Body of pancreas (tissue), 4 donors: Measurements from ENCODE around the gene DENND11. TPM values are rescaled to one million over a fixed set of nuclear protein-coding genes. Genes with fewer than 3 reads are reported as not detected.

Experiments used
- ATAC-seq: fragments of 150-250 bp; one replicate; pipeline ENCODE4 v1.9.1; 2016
- DNase-seq, 4 donors: peaks; one replicate each; pipeline ENCODE4 v3.0.0-alpha.2; 2019
- H3K27ac ChIP-seq, 4 donors: fragments of 200-600 bp; sonication (generic); 1 replicate in 3 of 4; 2 replicates in 1 of 4; pipeline versions ENCODE4 v1.5.1 to v1.6.1; 2016 to 2019; ENCODE audit warnings: mild to moderate bottlenecking in 1 of 4, mixed read lengths in 1 of 4, moderate library complexity in 1 of 4
- H3K27me3 ChIP-seq, 2 donors: fragments of 200-600 bp; sonication (generic); one replicate each; pipeline ENCODE4 v1.6.0; 2016; ENCODE audit warnings: mild to moderate bottlenecking in 1 of 2
- H3K36me3 ChIP-seq, 2 donors: fragments of 200-600 bp; sonication (generic); replicated peaks in 1 of 2; 2 replicates each; pipeline ENCODE4 v1.5.1; 2016; ENCODE audit warnings: low read depth in 2 of 2; ENCODE audit not compliant: insufficient read depth in 1 of 2
- H3K4me1 ChIP-seq: fragments of 200-600 bp; sonication (generic); one replicate; pipeline ENCODE4 v1.6.0; 2016
- H3K4me3 ChIP-seq, 2 donors: fragments of 200-600 bp; sonication (generic); 1 replicate in 1 of 2; 2 replicates in 1 of 2; pipeline ENCODE4 v1.5.1; 2016 to 2019
- H3K9me3 ChIP-seq, 3 donors: fragments of 200-600 bp; sonication (generic); 1 replicate in 2 of 3; 2 replicates in 1 of 3; pipeline ENCODE4 v1.5.1; 2016
- CTCF ChIP-seq, 7 experiments: fragments of 450-650 bp in 4 of 7; fragments of 200-600 bp in 3 of 7; sonication (generic) in 3 of 7; IDR thresholded peaks; one replicate each; pipeline ENCODE4 v1.5.1; 2016 to 2019; ENCODE audit warnings: antibody characterized with exemption in 7 of 7
- POLR2A ChIP-seq, 3 donors: fragments of 450-650 bp; IDR thresholded peaks; one replicate each; pipeline ENCODE4 v1.6.1; 2016; ENCODE audit warnings: antibody characterized with exemption in 3 of 3, mild to moderate bottlenecking in 2 of 3
- WGBS, 2 donors: methylation state at CpG; one replicate each; pipeline ENCODE4 v1.1.5; 2017; 5-methylcytosine and 5-hydroxymethylcytosine counted together
- intact Hi-C: fragments of 100-400 bp; cut with DNase I; formaldehyde crosslinking; loops from one replicate; pipeline ENCODE4 v1.15.1; 2023
- total RNA-seq, 2 donors: library from RNA; depleted of rRNA; stranded (reverse); fragments of >200 nt; gene quantifications; one replicate each; pipeline ENCODE4 v1.1.0, GENCODE V29; 2016

DENND11 gene
- total RNA-seq, 2 donors from 2014 or later: 17.8 to 31.9 TPM

GRCh38 chr7:141738592-141739013 lies 36.6 kb upstream of the DENND11 start:
- peak overlapping the region in 3 of 4 donors; percentile 66 to 90 (median 88) for H3K27ac ChIP-seq
- intact Hi-C loops: loop anchor here (10.0 kb wide), 1 partner anchor 74 kb away; no protein-coding TSS in a partner anchor
- DNase-seq (no peak), ATAC-seq (no peak)
- H3K36me3 ChIP-seq: peaks cover 6 to 12% of the 10 kb centered on the region in 2 donors
- peaks cover 21% of the 10 kb centered on the region for H3K4me1 ChIP-seq
- WGBS, 2 donors: 1 to 3% methylated on average over 6 of the region's 6 CpGs
- no peaks in the 10 kb centered on the region for H3K9me3 ChIP-seq
- H3K27me3 ChIP-seq: no peaks in the 10 kb centered on the region
- H3K4me3 ChIP-seq: peak overlapping the region; percentile 77 to 91
- TF ChIP-seq POLR2A (IDR thresholded peaks at IDR 0.05) (no peak), CTCF (IDR thresholded peaks at IDR 0.05) (no peak)

GRCh38 chr7:141737836-141738591 lies 36.0 kb upstream of the DENND11 start, which contains the start of gene SSBP1:
Gene SSBP1, plus strand, starts transcription at chr7:141738358. Its CDS starts 809 bp downstream, at chr7:141739167.
- intact Hi-C loops: loop anchor here (10.0 kb wide), 1 partner anchor 73 kb away; no protein-coding TSS in a partner anchor
- DNase-seq (peak; percentile 91 to 95 (median 92)), ATAC-seq (peak; percentile 97)
- peak within 1 kb of the TSS; percentile 77 to 91 for H3K4me3 ChIP-seq
- H3K27ac ChIP-seq: peak within 1 kb of the TSS; percentile 45 to 90 (median 77)
- peak; percentile 58 to 99 (median 94) for TF ChIP-seq CTCF (IDR thresholded peaks at IDR 0.05)
- TF ChIP-seq POLR2A (IDR thresholded peaks at IDR 0.05): peak; percentile 27 to 87 (median 86)
- WGBS, 2 donors: 2% methylated on average over 43 to 46 of the region's 46 CpGs
- no peaks in the 10 kb centered on the region for H3K27me3 ChIP-seq
- peaks cover under 1 to 8% of the 10 kb centered on the region in 2 donors for H3K36me3 ChIP-seq
- peaks cover 21% of the 10 kb centered on the region for H3K4me1 ChIP-seq
- no peaks in the 10 kb centered on the region for H3K9me3 ChIP-seq

GRCh38 chr7:141737118-141737835 lies 35.3 kb upstream of the DENND11 start:
- TF ChIP-seq POLR2A (IDR thresholded peaks at IDR 0.05) (no peak), CTCF (IDR thresholded peaks at IDR 0.05) (no peak)
- intact Hi-C loops: loop anchor here (10.0 kb wide), 1 partner anchor 72 kb away; no protein-coding TSS in a partner anchor
- Histone ChIP-seq H3K4me3 (peak overlapping the region in 1 of 2 donors; percentile 91), H3K36me3 (peaks cover 0 to 8% of the 10 kb centered on the region in 2 donors), H3K4me1 (peaks cover 21% of the 10 kb centered on the region), H3K9me3 (no peaks in the 10 kb centered on the region), H3K27me3 (no peaks in the 10 kb centered on the region), H3K27ac (peak overlapping the region in 3 of 4 donors; percentile 66 to 90 (median 88))
- DNase-seq (peak; percentile 16 to 31 (median 22)), ATAC-seq (no peak)
- WGBS, 2 donors: 56 to 59% methylated on average over 11 of the region's 11 CpGs

GRCh38 chr7:141731476-141732149 lies 29.6 kb upstream of the DENND11 start:
- no peak for ATAC-seq
- WGBS, 2 donors: 75 to 80% methylated on average over 16 to 22 of the region's 24 CpGs
- intact Hi-C loops: loop anchor here (10.0 kb wide), 1 partner anchor 67 kb away; no protein-coding TSS in a partner anchor

More at GRCh38 chr7:141731476-141732149, 29.6 kb upstream of the DENND11 start:
- Histone ChIP-seq H3K27ac (no peak overlapping the region), H3K27me3 (no peaks in the 10 kb centered on the region), H3K4me3 (no peak overlapping the region), H3K36me3 (no peaks in the 10 kb centered on the region), H3K9me3 (no peaks in the 10 kb centered on the region), H3K4me1 (no peaks in the 10 kb centered on the region)
- peak in 1 of 4 donors; percentile 13 for DNase-seq
- no peak for TF ChIP-seq POLR2A (IDR thresholded peaks at IDR 0.05)
- TF ChIP-seq CTCF (IDR thresholded peaks at IDR 0.05): peak in 1 of 7 experiments; percentile 7
